Umbilical cord (tissue), 2 donors: ENCODE data around the gene OLFM1. TPM values are rescaled to one million over a fixed set of nuclear protein-coding genes. Genes with fewer than 3 reads are reported as not detected.

Experiments
- DNase-seq: peaks from one replicate; pipeline ENCODE4 v3.0.0-alpha.2; 2015; ENCODE audit warnings: low spot score
- total RNA-seq: library from RNA; depleted of rRNA; stranded (reverse); fragments of >200 nt; gene quantifications from one replicate; pipeline ENCODE4 v1.2.3, GENCODE V29; 2014; ENCODE audit warnings: low replicate concordance; ENCODE audit not compliant: insufficient read depth

The OLFM1 gene
- total RNA-seq, 1 donor from 2014 or later, result 3.6 TPM

- DNase-seq, result no peak
Measured at GRCh38 chr9:135090081-135090480, 2.6 kb downstream of the OLFM1 start.

DNA sequence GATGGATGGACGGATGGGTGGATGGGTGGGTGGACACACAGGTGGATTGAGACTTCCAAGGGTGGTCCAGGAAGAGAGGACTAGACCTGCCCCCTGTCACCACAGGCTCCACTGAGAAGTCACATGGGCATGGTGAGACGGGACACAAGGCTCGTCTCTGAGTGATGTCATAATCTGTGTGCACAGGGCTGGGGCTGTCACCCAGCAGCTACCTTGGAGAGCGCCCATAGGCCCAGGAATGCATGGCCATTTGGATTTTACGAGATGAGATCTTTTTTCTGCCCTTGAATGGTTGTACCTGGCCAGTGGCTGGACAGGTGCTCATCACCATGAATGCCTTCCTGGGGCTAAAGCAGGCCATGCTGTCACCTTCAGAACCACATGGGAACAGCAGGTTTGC lies 3.1 kb downstream of the OLFM1 start:
- no peak for DNase-seq

DNA sequence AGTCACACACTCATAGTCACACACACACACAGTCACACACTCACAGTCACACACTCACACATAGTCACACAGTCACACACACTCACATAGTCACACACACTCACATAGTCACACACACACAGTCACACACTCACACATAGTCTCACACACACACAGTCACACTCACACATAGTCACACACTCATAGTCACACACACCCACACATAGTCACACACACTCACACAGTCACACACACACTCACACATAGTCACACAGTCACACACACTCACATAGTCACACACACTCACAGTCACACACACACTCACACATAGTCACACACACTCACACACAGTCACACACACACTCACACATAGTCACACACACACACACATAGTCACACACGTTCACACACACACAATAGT lies 4.1 kb downstream of the OLFM1 start:
- DNase-seq, result no peak

- no peak for DNase-seq
Measured at GRCh38 chr9:135093111-135093510, 5.6 kb downstream of the OLFM1 start.

DNA sequence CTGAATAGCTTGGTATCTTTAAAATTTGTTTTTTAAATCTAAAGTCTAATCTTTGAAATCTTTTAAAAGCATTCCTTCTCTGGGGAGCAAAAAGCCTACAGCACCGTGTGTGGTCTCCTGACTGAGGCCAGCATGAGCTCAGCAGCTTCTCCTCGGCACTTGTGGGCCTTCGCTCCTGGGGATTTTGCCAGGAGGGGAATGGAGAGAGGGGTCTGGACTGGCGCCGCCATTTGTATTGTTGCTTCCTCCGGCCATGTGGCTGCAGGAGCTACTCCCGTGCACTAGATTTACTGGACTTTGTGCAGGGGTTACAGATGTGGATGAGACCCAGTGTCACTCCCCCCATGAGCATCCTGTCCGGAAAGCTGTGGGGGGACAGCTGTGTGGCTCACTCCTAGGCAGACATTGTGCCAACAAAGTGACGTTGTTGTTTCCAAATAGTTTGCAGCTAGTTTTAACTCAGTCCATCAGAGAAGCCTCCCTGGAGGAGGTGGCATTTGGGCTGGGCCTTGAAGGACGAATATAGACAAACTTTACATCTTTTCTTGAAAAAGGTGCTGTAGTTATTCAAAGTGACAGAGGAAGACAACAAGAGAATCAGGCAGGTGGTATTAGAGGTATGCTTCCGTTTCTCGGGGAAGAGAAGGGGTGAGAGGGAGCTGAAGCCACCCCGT lies 6.6 kb downstream of the OLFM1 start:
- no peak for DNase-seq

DNA sequence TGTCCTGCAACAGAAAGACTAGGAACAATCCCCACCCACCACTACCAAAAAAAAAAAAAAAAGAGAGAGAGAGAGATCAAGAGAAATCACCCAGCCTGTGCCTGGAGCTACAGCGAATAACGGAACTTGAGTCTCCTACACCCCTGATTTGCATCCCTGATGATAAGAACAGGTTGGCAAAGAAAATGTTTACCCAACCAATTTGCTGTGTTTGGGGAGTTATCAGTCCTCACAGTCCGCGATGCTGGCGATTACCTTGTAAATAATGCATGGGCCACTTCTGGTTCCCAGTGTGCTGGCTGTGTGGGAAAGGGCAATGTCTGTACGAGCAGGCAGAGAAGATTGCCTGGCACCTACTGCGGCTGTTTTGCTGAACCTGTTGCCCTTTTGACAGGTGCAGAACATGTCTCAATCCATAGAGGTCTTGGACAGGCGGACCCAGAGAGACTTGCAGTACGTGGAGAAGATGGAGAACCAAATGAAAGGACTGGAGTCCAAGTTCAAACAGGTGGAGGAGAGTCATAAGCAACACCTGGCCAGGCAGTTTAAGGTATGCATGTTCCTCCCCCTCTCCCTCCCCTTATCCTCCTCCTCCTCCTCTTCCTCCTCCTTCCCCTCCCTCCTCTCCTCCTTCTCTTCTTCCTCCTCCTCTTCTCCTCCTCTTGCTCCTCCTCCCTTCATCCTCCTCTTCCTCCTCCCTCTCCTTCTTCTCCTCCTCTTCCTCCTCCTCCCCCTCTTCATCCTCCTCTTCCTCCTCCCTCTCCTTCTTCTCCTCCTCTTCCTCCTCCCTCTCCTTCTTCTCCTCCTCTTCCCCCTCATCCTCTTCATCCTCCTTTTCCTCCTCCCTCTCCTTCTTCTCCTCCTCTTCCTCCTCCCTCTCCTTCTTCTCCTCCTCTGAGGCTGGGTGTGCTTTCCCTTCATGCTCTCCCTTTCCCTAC lies 8.3 kb downstream of the OLFM1 start:
- no peak for DNase-seq

- no peak for DNase-seq
Measured at GRCh38 chr9:135096408-135096895, 9.0 kb downstream of the OLFM1 start.

GRCh38 chr9:135098400-135099105 lies 11.1 kb downstream of the OLFM1 start:
- DNase-seq, result peak; percentile 10

- DNase-seq, result no peak
Measured at GRCh38 chr9:135099574-135099973, 12.1 kb downstream of the OLFM1 start.

DNA sequence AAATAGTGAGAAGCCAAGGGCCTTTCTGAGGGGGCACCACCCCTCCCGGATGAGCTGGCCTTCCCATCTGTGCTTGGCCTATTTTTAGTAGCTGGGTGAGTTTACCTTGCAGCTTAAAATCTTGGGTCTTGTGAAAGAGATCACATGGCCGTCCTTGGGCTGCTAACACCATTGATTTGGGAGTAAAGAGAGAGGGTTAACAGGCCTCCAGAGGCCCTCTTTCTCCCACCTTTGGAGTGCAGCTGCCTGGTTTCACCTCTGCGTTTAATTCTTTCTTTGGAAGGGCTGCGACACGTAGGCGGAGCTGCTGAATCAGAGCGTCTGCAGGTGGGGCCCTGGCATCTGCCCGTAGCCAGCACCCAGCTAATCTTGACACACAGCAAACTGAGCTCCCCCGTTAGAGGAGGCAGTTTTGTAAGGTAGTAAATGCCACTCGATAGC lies 12.8 kb downstream of the OLFM1 start:
- DNase-seq, result no peak

- no peak for DNase-seq
Measured at GRCh38 chr9:135100725-135101410, 13.4 kb downstream of the OLFM1 start.

DNA sequence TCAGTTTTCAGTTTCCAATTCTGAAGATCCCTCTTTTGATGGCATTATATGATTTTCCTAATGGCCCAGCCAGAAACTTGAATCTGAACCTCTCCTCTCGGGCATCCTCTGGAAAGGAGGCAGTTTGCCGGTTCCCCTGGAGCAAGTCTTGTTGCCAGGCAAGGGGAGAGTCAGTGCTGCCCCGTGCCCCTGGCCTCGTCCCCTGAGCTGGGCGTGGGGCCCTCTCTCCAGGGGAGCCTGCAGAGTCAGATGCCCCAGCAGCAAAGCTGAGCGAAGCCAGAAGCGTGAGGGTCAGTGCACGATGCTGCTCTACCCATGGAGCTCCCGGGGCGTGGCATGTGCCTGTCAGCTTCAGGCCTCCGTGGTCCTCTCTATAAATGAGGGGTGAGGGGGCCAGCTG lies 14.0 kb downstream of the OLFM1 start:
- DNase-seq, result no peak

DNA sequence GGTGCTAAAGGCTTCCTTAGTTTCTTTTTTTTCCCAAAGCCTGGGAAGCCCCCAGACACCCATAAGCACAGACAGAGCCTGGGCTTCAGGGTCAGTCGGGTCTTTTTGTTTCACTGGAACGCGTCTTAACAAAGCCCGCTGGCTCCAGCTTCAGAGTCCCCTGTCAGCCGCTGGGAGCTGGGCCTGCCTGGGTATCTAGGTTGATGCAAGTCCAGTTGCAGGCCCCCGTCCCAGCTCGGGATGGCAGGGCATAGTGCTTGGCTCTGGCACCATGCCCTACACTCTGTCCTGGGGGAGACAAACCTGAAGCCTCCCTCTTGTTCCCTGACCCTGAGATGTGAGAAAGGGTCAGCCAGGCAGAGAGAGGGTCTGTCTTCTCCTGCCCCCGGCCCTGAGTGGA lies 14.5 kb downstream of the OLFM1 start:
- no peak for DNase-seq

- DNase-seq, result no peak
Measured at GRCh38 chr9:135102331-135102730, 14.9 kb downstream of the OLFM1 start.

DNA sequence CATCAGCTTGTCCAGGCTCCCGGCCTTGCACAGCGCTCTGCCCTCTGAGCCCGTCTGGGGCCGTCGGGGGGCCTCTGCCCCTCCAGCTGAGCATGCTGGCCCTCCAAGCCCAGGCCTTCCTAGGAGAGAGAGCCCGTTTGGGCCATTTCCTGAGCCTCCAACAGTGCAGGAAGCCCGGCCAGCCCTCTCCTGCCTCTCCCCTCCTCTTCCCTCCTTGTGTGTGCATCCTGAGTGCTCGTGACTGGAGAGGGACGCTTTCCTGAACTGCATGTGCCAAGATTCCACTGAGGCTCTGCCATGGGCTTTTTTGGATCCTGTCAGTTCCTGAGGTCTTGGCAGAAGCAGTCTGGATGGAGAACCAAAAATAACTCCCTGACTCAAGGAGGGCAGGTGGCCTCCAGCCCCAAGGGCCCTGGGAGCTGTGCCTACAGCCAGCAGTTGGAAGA lies 15.6 kb downstream of the OLFM1 start:
- no peak for DNase-seq

DNA sequence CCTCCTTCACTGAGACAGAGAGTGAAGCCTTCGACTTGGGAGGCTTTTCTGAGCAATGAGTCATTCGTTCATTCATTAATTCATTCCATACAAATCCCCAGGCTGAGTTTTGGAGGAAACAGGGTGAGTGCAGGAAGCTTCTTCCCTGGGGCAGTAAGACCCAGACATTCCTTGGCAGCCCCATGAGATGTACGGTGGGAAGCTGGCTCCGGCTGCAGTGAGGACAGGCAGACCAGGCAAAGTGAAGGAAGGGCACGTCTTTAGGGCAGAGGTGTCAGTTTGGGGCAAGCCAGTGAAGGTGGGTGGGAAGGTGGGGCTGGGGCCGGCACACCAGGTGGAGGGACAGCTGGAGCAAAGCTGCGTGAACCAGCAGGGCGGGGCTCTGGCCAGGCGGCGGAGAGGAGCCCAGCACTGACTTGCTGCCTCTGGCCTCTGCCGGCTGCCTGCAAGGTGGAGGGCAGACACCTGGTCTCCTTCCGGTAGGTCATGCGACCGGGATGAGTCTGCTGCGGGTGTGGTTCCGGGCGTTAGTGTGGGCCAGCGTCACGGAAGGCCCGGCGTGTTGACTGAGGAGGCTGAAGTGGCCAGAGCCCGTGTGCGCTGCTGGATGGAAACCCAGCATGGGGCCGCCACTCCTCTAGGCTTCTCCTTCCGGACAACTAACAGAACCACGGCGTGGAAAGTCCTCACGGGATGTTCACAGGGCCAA lies 16.6 kb downstream of the OLFM1 start:
- no peak for DNase-seq

DNA sequence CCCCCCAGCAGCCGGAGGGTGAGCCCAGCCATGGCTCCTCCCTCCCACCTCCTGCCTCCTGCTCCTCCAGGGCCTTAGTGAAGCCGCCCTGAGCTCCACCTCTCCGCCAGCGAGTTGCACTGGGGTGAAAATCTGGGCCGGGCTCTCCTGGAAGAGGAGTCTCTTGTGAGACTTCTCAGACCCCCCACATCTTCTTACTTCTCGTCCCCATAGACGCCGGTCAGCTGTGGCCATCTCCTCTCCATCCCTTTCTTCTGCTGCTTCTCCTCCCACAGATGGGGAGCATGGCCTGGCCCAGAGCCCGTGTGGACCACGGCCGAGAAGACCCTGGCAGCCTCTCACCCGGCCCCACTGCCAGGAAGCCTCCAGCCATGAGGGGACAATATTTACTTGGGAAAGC lies 17.3 kb downstream of the OLFM1 start:
- no peak for DNase-seq

GRCh38 chr9:135105211-135105745 lies 17.8 kb downstream of the OLFM1 start:
- DNase-seq, result no peak

- DNase-seq, result no peak
Measured at GRCh38 chr9:135105938-135106491, 18.5 kb downstream of the OLFM1 start.
